GM19395 (cell line): ENCODE results near the gene AKR1B15.
A peak's percentile ranks its signal among the peaks of the same experiment; 100 is the strongest.
"Not testable (repeated sequence)": the region's sequence is repeated elsewhere in the genome, so short reads cannot be mapped to it uniquely, and the experiment has no call there.

ENCODE experiments used
- ATAC-seq: cut with Tn5 transposase; IDR thresholded peaks from one replicate; pipeline ENCODE4 v1.9.1; 2021; ENCODE audit warnings: mild to moderate bottlenecking, moderate library complexity; ENCODE audit not compliant: unreplicated experiment

Gene AKR1B15

GRCh38 chr7:134558370-134558769 is 9.5 kb downstream of the AKR1B15 start:
- ATAC-seq: no peak

GRCh38 chr7:134561616-134562015 is 12.7 kb downstream of the AKR1B15 start:
- not testable (repeated sequence) for ATAC-seq

- no peak for ATAC-seq
Observed at GRCh38 chr7:134562136-134562535, 13.2 kb downstream of the AKR1B15 start.

GRCh38 chr7:134563398-134563749 is 14.5 kb downstream of the AKR1B15 start:
- not testable (repeated sequence) for ATAC-seq

- ATAC-seq: no peak
Observed at GRCh38 chr7:134565643-134566136, 16.8 kb downstream of the AKR1B15 start.

GRCh38 chr7:134567368-134567767 is 18.5 kb downstream of the AKR1B15 start:
- no peak for ATAC-seq

GRCh38 chr7:134569962-134570361 is 21.1 kb downstream of the AKR1B15 start:
- not testable (repeated sequence) for ATAC-seq

GRCh38 chr7:134571101-134571500 is 22.2 kb downstream of the AKR1B15 start:
- no peak for ATAC-seq

GRCh38 chr7:134571746-134572461 is 23.0 kb downstream of the AKR1B15 start:
- ATAC-seq: no peak

GRCh38 chr7:134574322-134574721 is 25.4 kb downstream of the AKR1B15 start:
- ATAC-seq: no peak

- no peak for ATAC-seq
Observed at GRCh38 chr7:134584290-134584689, 35.4 kb downstream of the AKR1B15 start.

GRCh38 chr7:134585897-134586296 is 37.0 kb downstream of the AKR1B15 start:
- ATAC-seq: no peak

GRCh38 chr7:134587750-134588149 is 38.8 kb downstream of the AKR1B15 start:
- no peak for ATAC-seq

GRCh38 chr7:134589491-134589941 is 40.6 kb downstream of the AKR1B15 start:
- no peak for ATAC-seq

- no peak for ATAC-seq
Observed at GRCh38 chr7:134593530-134594392, 44.9 kb downstream of the AKR1B15 start.

- ATAC-seq: no peak
Observed at GRCh38 chr7:134594877-134595276, 46.0 kb downstream of the AKR1B15 start.

GRCh38 chr7:134599371-134599770 is 50.5 kb downstream of the AKR1B15 start:
- ATAC-seq: no peak

GRCh38 chr7:134601459-134601858 is 52.5 kb downstream of the AKR1B15 start:
- ATAC-seq: no peak

GRCh38 chr7:134602881-134603451 is 54.1 kb downstream of the AKR1B15 start:
- ATAC-seq: no peak

- ATAC-seq: peak; percentile 87
Observed at GRCh38 chr7:134605978-134606923, 57.3 kb downstream of the AKR1B15 start.
